IMR-90 (cell line): Measurements from ENCODE around the gene DGKG. TPM values are rescaled to one million over a fixed set of nuclear protein-coding genes. Genes with fewer than 3 reads are reported as not detected.

Experiments
- ATAC-seq: fragments of 200-7000 bp; cut with Tn5 transposase; 2 replicates; pipeline ENCODE4 v1.9.1; 2020; ENCODE audit warnings: low read depth, mild to moderate bottlenecking, moderate library complexity
- BruUV-seq: library from RNA; stranded (reverse); fragments of 400-500 nt; replicated peaks from 2 replicates; lab custom pipeline; 2021; lab: Mats Ljungman, UMichigan
- CTCF ChIA-PET: fragments of 300-600 bp; formaldehyde crosslinking; extraction: SDS; loops from one replicate; lab custom pipeline; 2021; ENCODE audit warnings: antibody characterized with exemption; lab: Yijun Ruan, JAX
- POLR2A ChIA-PET: fragments of 300-600 bp; sonication (Branson Sonifier 250); formaldehyde crosslinking; loops from one replicate; lab custom pipeline; 2022; ENCODE audit warnings: antibody characterized with exemption; ENCODE audit not compliant: unreplicated experiment; lab: Charles Lee
- DNase-seq: peaks from one replicate; pipeline ENCODE4 v3.0.0; 2013
- H2AFZ ChIP-seq: replicated peaks from 2 replicates; pipeline ENCODE3; 2013; ENCODE audit warnings: low read length, mild to moderate bottlenecking; ENCODE audit not compliant: poor library complexity
- H2AK5ac ChIP-seq: 2 replicates; pipeline ENCODE4 v1.6.1; 2013; ENCODE audit warnings: low read depth, low read length, inconsistent platforms
- H2AK9ac ChIP-seq: replicated peaks from 2 replicates; pipeline ENCODE3; 2013; ENCODE audit warnings: mild to moderate bottlenecking, low read depth, low read length, moderate library complexity; ENCODE audit not compliant: poor library complexity
- H2BK120ac ChIP-seq: 2 replicates; pipeline ENCODE4 v1.6.1; 2013; ENCODE audit warnings: low read depth, low read length, inconsistent platforms
- H2BK15ac ChIP-seq: 3 replicates; pipeline ENCODE4 v1.6.1; 2013; ENCODE audit warnings: low read depth, low read length, inconsistent platforms
- H2BK20ac ChIP-seq: 2 replicates; pipeline ENCODE4 v1.6.1; 2013; ENCODE audit warnings: low read depth, mild to moderate bottlenecking, inconsistent platforms, low read length, moderate library complexity
- H2BK5ac ChIP-seq: 2 replicates; pipeline ENCODE4 v1.6.1; 2013; ENCODE audit warnings: mild to moderate bottlenecking, low read depth, low read length, inconsistent platforms; ENCODE audit not compliant: poor library complexity, severe bottlenecking
- H3K14ac ChIP-seq: replicated peaks from 2 replicates; pipeline ENCODE4 v1.6.1; 2013; ENCODE audit warnings: low read depth, low read length, inconsistent platforms
- H3K18ac ChIP-seq: 2 replicates; pipeline ENCODE4 v1.6.1; 2013; ENCODE audit warnings: low read depth, low read length, control low read depth
- H3K23ac ChIP-seq: 2 replicates; pipeline ENCODE4 v1.6.1; 2013; ENCODE audit warnings: low read depth, low read length, inconsistent platforms
- H3K27ac ChIP-seq: 2 replicates; pipeline ENCODE4 v1.5.1; 2013; ENCODE audit warnings: mild to moderate bottlenecking, control low read depth, low read length; ENCODE audit not compliant: insufficient read depth
- H3K27me3 ChIP-seq: 2 replicates; pipeline ENCODE4 v1.6.1; 2013; ENCODE audit warnings: low read length; ENCODE audit not compliant: control insufficient read depth, insufficient read depth
- H3K36me3 ChIP-seq: 2 replicates; pipeline ENCODE4 v1.6.1; 2013; ENCODE audit warnings: low read length, mixed read lengths; ENCODE audit not compliant: control insufficient read depth, insufficient read depth
- H3K4ac ChIP-seq: 2 replicates; pipeline ENCODE4 v1.6.1; 2013; ENCODE audit warnings: low read depth, low read length, inconsistent platforms
- H3K4me1 ChIP-seq: 2 replicates; pipeline ENCODE4 v1.6.1; 2013; ENCODE audit warnings: low read length, mixed read lengths; ENCODE audit not compliant: control insufficient read depth, insufficient read depth
- H3K4me2 ChIP-seq: 2 replicates; pipeline ENCODE4 v1.6.1; 2013; ENCODE audit warnings: low read depth, mild to moderate bottlenecking, control low read depth, low read length, moderate library complexity
- H3K4me3 ChIP-seq: 2 replicates; pipeline ENCODE4 v1.5.1; 2013; ENCODE audit warnings: low read depth, mild to moderate bottlenecking, control low read depth, low read length, moderate library complexity; ENCODE audit not compliant: insufficient read depth
- H3K56ac ChIP-seq: 2 replicates; pipeline ENCODE4 v1.6.1; 2013; ENCODE audit warnings: low read length, inconsistent platforms; ENCODE audit not compliant: insufficient read depth; ENCODE audit errors: extremely low read depth
- H3K79me1 ChIP-seq, 2 experiments: 2 replicates each; pipeline ENCODE4 v1.6.1; 2013; ENCODE audit warnings: low read length in 2 of 2, inconsistent platforms in 1 of 2, low read depth in 1 of 2
- H3K9ac ChIP-seq: 2 replicates; pipeline ENCODE4 v1.6.1; 2013; ENCODE audit warnings: low read depth, low read length, control low read depth
- H3K9me1 ChIP-seq: 2 replicates; pipeline ENCODE4 v1.6.1; 2013; ENCODE audit warnings: low read length, inconsistent platforms; ENCODE audit not compliant: insufficient read depth
- H3K9me3 ChIP-seq: 2 replicates; pipeline ENCODE4 v1.6.1; 2013; ENCODE audit warnings: low read length; ENCODE audit not compliant: control insufficient read depth, insufficient read depth
- H4K20me1 ChIP-seq: 2 replicates; pipeline ENCODE4 v1.6.1; 2013; ENCODE audit warnings: low read length, inconsistent platforms; ENCODE audit not compliant: insufficient read depth
- H4K5ac ChIP-seq: 2 replicates; pipeline ENCODE4 v1.6.1; 2013; ENCODE audit warnings: mild to moderate bottlenecking, low read depth, low read length, control low read depth
- H4K8ac ChIP-seq, 2 experiments: 2 replicates each; pipeline ENCODE4 v1.6.1; 2013; ENCODE audit warnings: low read depth in 2 of 2, low read length in 2 of 2, control low read depth in 1 of 2, inconsistent platforms in 1 of 2
- H4K91ac ChIP-seq: 2 replicates; pipeline ENCODE4 v1.6.1; 2013; ENCODE audit warnings: low read depth, low read length, inconsistent platforms; ENCODE audit not compliant: insufficient read depth
- BHLHE40 ChIP-seq: fragments of 150-350 bp; IDR thresholded peaks from 2 replicates; pipeline ENCODE4 v1.6.1; 2016; ENCODE audit warnings: mild to moderate bottlenecking, low read depth, low read length
- CEBPB ChIP-seq: IDR thresholded peaks from 2 replicates; pipeline ENCODE4 v1.6.1; 2012; ENCODE audit warnings: low read depth, low read length, improper control_type of control experiment
- CHD1 ChIP-seq: IDR thresholded peaks from 2 replicates; pipeline ENCODE4 v1.6.1; 2012; ENCODE audit warnings: low read depth, low read length, improper control_type of control experiment
- FOS ChIP-seq: fragments of 150-350 bp; IDR thresholded peaks from 2 replicates; pipeline ENCODE4 v1.6.1; 2016; ENCODE audit warnings: low read depth, low read length
- MAFK ChIP-seq: IDR thresholded peaks from 2 replicates; pipeline ENCODE4 v1.6.1; 2012; ENCODE audit warnings: low read depth, low read length, improper control_type of control experiment
- MAZ ChIP-seq: IDR thresholded peaks from 2 replicates; pipeline ENCODE4 v1.6.1; 2012; ENCODE audit warnings: low read depth, mild to moderate bottlenecking, low read length, improper control_type of control experiment, moderate library complexity, borderline replicate concordance
- MXI1 ChIP-seq: IDR thresholded peaks from 2 replicates; pipeline ENCODE4 v1.6.1; 2012; ENCODE audit warnings: low read depth, mild to moderate bottlenecking, low read length, moderate library complexity, borderline replicate concordance
- NFE2L2 ChIP-seq: fragments of 150-350 bp; IDR thresholded peaks from 2 replicates; pipeline ENCODE4 v1.6.1; 2016; ENCODE audit warnings: low read depth, mild to moderate bottlenecking, low read length
- POLR2A ChIP-seq: IDR thresholded peaks from 2 replicates; pipeline ENCODE4 v1.6.1; 2012; ENCODE audit warnings: mild to moderate bottlenecking, low read depth, low read length
- RAD21 ChIP-seq: IDR thresholded peaks from 2 replicates; pipeline ENCODE4 v1.6.1; 2012; ENCODE audit warnings: low read length, improper control_type of control experiment
- RFX5 ChIP-seq: IDR thresholded peaks from 2 replicates; pipeline ENCODE4 v1.8.0; 2012; ENCODE audit warnings: low read depth, mild to moderate bottlenecking, low read length, moderate library complexity
- SMC3 ChIP-seq: fragments of 150-350 bp; IDR thresholded peaks from 2 replicates; pipeline ENCODE4 v1.6.1; 2016; ENCODE audit warnings: low read depth, mild to moderate bottlenecking, antibody characterized with exemption, low read length, moderate library complexity
- USF2 ChIP-seq: fragments of 150-350 bp; IDR thresholded peaks from 2 replicates; pipeline ENCODE4 v1.6.1; 2017; ENCODE audit warnings: mild to moderate bottlenecking, antibody characterized with exemption, low read length, low read depth
- WGBS, 2 experiments: methylation state at CpG; one replicate each; pipeline versions ENCODE4 v1.1.5 to v1.1.7; 2013; ENCODE audit warnings: missing lambda C conversion rate in 2 of 2; ENCODE audit not compliant: insufficient read length in 1 of 2; ENCODE audit errors: extremely low coverage in 2 of 2; 5-methylcytosine and 5-hydroxymethylcytosine counted together
- dilution Hi-C: fragments of 300-500 bp; cut with HindIII; formaldehyde crosslinking; loops from one replicate; pipeline ENCODE4 v1.14.3; 2018; ENCODE audit warnings: low sequenced_read_pairs; ENCODE audit not compliant: unreplicated experiment
- in situ Hi-C: fragments of 300-500 bp; cut with MboI; formaldehyde crosslinking; loops from 3 replicates; pipeline ENCODE4 v1.14.3; 2019; ENCODE audit warnings: low sequenced_read_pairs, inconsistent platforms, mixed read lengths
- intact Hi-C: fragments of 100-400 bp; cut with micrococcal nuclease; formaldehyde crosslinking; loops from 2 replicates; pipeline ENCODE4 v1.10.0; 2022
- polyA plus RNA-seq, 3 experiments: library from polyadenylated mRNA; depleted of rRNA; stranded (reverse); fragments of >200 nt; gene quantifications; 2 replicates each; pipeline ENCODE4 v1.2.3, GENCODE V29; 2012; ENCODE audit warnings: low replicate concordance in 1 of 3
- total RNA-seq: library from RNA; depleted of rRNA; stranded (reverse); fragments of >200 nt; gene quantifications from 2 replicates; pipeline ENCODE4 v1.2.3, GENCODE V29; 2012
- TF ChIP-seq, protein P1 (sequence below): conservative IDR thresholded peaks from 2 replicates; pipeline ENCODE4 v1.5.1; 2012; ENCODE audit warnings: mild to moderate bottlenecking, low read depth, low read length, improper control_type of control experiment
- TF ChIP-seq, protein P2 (sequence below): fragments of 150-350 bp; IDR thresholded peaks from 2 replicates; pipeline ENCODE4 v1.6.1; 2016; ENCODE audit warnings: low read depth, mild to moderate bottlenecking, low read length, moderate library complexity, borderline replicate concordance

DGKG gene
- total and polyA plus RNA-seq, 2 of the 4 experiments (the other 2 are of a cell fraction) = 1.2 to 4.1 TPM

GRCh38 chr3:186208296-186208989 lies 153.6 kb downstream of the DGKG start:
- no peak overlapping the region for H2BK20ac ChIP-seq
- no CpG with 5 or more reads among the region's 8 CpGs for WGBS, 2 experiments
- H4K20me1 ChIP-seq = no peaks in the 10 kb centered on the region
- no peak overlapping the region for H3K56ac ChIP-seq
- BruUV-seq = no TSS peak
- H2AFZ ChIP-seq = no peak overlapping the region
- CTCF ChIA-PET = interaction anchor here (0.7 kb wide), 1 partner anchor 236 kb away, joined by 3 read pairs; no protein-coding TSS in a partner anchor
- no peak overlapping the region for H3K4me2 ChIP-seq
- in situ Hi-C loops = no loop called here
- no peaks in the 10 kb centered on the region for H3K9me3 ChIP-seq
- no peak overlapping the region for H2BK15ac ChIP-seq
- no peak overlapping the region for H4K91ac ChIP-seq
- H2BK5ac ChIP-seq = no peak overlapping the region
- no peak for ATAC-seq
- H3K27me3 ChIP-seq = peaks cover 1% of the 10 kb centered on the region; the same call in 1 of the 2 replicates
- no peak overlapping the region for H4K8ac ChIP-seq
- H3K9me1 ChIP-seq = 0 out of 2 replicates have a peak, but pooled peaks cover 6% of the 10 kb centered on the region
- H2BK120ac ChIP-seq = no peak overlapping the region
- H3K4me3 ChIP-seq = no peak overlapping the region
- POLR2A ChIA-PET = interaction anchor here (0.6 kb wide), 2 partner anchors 13 to 270 kb away, joined by 3 read pairs; no protein-coding TSS in a partner anchor
- H3K18ac ChIP-seq = no peak overlapping the region
- H2AK5ac ChIP-seq = no peak overlapping the region
- no peak overlapping the region for H3K27ac ChIP-seq
- no peak for DNase-seq
- H3K9ac ChIP-seq = no peak overlapping the region
- dilution Hi-C loops = no loop called here
- H3K23ac ChIP-seq = no peak overlapping the region
- no peaks in the 10 kb centered on the region for H3K36me3 ChIP-seq
- H3K4ac ChIP-seq = no peak overlapping the region
- H3K14ac ChIP-seq = no peak overlapping the region
- intact Hi-C loops = no loop called here
- no peaks in the 10 kb centered on the region for H3K79me1 ChIP-seq
- no peak overlapping the region for H2AK9ac ChIP-seq
- peaks cover 12% of the 10 kb centered on the region; the same call in 1 of the 2 replicates for H3K4me1 ChIP-seq
- no peak overlapping the region for H4K5ac ChIP-seq
- TF ChIP-seq FOS (no peak), MAFK (no peak), NFE2L2 (no peak), USF2 (no peak), MAZ (no peak), RFX5 (no peak), BHLHE40 (no peak), CEBPB (no peak), RAD21 (no peak), SMC3 (no peak), POLR2A (no peak), CHD1 (no peak), MXI1 (no peak)
- TF ChIP-seq, protein P1, sequence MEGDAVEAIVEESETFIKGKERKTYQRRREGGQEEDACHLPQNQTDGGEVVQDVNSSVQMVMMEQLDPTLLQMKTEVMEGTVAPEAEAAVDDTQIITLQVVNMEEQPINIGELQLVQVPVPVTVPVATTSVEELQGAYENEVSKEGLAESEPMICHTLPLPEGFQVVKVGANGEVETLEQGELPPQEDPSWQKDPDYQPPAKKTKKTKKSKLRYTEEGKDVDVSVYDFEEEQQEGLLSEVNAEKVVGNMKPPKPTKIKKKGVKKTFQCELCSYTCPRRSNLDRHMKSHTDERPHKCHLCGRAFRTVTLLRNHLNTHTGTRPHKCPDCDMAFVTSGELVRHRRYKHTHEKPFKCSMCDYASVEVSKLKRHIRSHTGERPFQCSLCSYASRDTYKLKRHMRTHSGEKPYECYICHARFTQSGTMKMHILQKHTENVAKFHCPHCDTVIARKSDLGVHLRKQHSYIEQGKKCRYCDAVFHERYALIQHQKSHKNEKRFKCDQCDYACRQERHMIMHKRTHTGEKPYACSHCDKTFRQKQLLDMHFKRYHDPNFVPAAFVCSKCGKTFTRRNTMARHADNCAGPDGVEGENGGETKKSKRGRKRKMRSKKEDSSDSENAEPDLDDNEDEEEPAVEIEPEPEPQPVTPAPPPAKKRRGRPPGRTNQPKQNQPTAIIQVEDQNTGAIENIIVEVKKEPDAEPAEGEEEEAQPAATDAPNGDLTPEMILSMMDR = no peak
- TF ChIP-seq, protein P2, sequence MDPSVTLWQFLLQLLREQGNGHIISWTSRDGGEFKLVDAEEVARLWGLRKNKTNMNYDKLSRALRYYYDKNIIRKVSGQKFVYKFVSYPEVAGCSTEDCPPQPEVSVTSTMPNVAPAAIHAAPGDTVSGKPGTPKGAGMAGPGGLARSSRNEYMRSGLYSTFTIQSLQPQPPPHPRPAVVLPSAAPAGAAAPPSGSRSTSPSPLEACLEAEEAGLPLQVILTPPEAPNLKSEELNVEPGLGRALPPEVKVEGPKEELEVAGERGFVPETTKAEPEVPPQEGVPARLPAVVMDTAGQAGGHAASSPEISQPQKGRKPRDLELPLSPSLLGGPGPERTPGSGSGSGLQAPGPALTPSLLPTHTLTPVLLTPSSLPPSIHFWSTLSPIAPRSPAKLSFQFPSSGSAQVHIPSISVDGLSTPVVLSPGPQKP = no peak
